H1 (cell line): ENCODE data around the gene PKD1L1. TPM values are rescaled to one million over a fixed set of nuclear protein-coding genes. Genes with fewer than 3 reads are reported as not detected.

Experiments
- CTCF ChIA-PET: fragments of 300-600 bp; sonication (Branson Sonifier 250); formaldehyde crosslinking; loops from one replicate; lab custom pipeline; 2021; ENCODE audit not compliant: partially characterized antibody; lab: Charles Lee
- POLR2A ChIA-PET: fragments of 300-600 bp; sonication (Branson Sonifier 250); formaldehyde crosslinking; loops from one replicate; lab custom pipeline; 2021; ENCODE audit warnings: inconsistent platforms; ENCODE audit not compliant: partially characterized antibody; lab: Charles Lee
- DNase-seq, 2 experiments: peaks; one replicate each; pipeline versions ENCODE4 v3.0.0 to v3.0.0-alpha.2; 2010 to 2022; ENCODE audit warnings: low spot score in 2 of 2, low read depth in 1 of 2, mixed read lengths in 1 of 2
- FAIRE-seq: peaks from 2 replicates; lab custom pipeline; 2011; peaks lifted over from hg19 to GRCh38; lab: Jason Lieb, UNC
- H2AFZ ChIP-seq: 2 replicates; pipeline ENCODE4 v1.8.1; 2012; ENCODE audit warnings: low read length, inconsistent platforms
- H2AK5ac ChIP-seq: 2 replicates; pipeline ENCODE4 v1.6.1; 2013; ENCODE audit warnings: low read depth, low read length
- H2BK120ac ChIP-seq: replicated peaks from 2 replicates; pipeline ENCODE3; 2013; ENCODE audit warnings: low read depth, low read length, inconsistent platforms
- H2BK12ac ChIP-seq: 2 replicates; pipeline ENCODE4 v1.6.1; 2013; ENCODE audit warnings: low read depth, low read length
- H2BK15ac ChIP-seq: 2 replicates; pipeline ENCODE4 v1.6.1; 2013; ENCODE audit warnings: low read length
- H2BK20ac ChIP-seq: 2 replicates; pipeline ENCODE4 v1.6.1; 2013; ENCODE audit warnings: low read length
- H2BK5ac ChIP-seq: 2 replicates; pipeline ENCODE4 v1.6.1; 2013; ENCODE audit warnings: low read depth, low read length
- H3K14ac ChIP-seq: 2 replicates; pipeline ENCODE4 v1.6.1; 2013; ENCODE audit warnings: inconsistent platforms; ENCODE audit not compliant: insufficient read length
- H3K18ac ChIP-seq: 2 replicates; pipeline ENCODE4 v1.6.1; 2013; ENCODE audit warnings: low read length; ENCODE audit errors: extremely low read depth
- H3K23ac ChIP-seq: 2 replicates; pipeline ENCODE4 v1.6.1; 2013; ENCODE audit warnings: inconsistent platforms; ENCODE audit not compliant: insufficient read length
- H3K23me2 ChIP-seq: 2 replicates; pipeline ENCODE4 v1.6.1; 2013; ENCODE audit warnings: low read depth, low read length
- H3K27ac ChIP-seq: 2 replicates; pipeline ENCODE4 v1.6.1; 2011; ENCODE audit warnings: low read depth, low read length, inconsistent platforms
- H3K27me3 ChIP-seq, 4 experiments: replicated peaks in 1 of 4; 1 replicate in 1 of 4; 2 replicates in 3 of 4; pipeline versions ENCODE4 v1.6.1 to v1.8.1; 2011 to 2013; ENCODE audit warnings: low read length in 3 of 4, mild to moderate bottlenecking in 3 of 4, inconsistent platforms in 2 of 4, mixed read lengths in 2 of 4, moderate library complexity in 1 of 4; ENCODE audit not compliant: control insufficient read depth in 3 of 4, insufficient read depth in 3 of 4; ENCODE audit errors: extremely low read depth in 1 of 4
- H3K36me3 ChIP-seq, 4 experiments: 2 replicates each; pipeline versions ENCODE4 v1.6.1 to v1.8.1; 2011 to 2013; ENCODE audit warnings: mild to moderate bottlenecking in 4 of 4, low read length in 3 of 4, moderate library complexity in 2 of 4, control low read depth in 1 of 4, inconsistent platforms in 1 of 4; ENCODE audit not compliant: insufficient read depth in 4 of 4, control insufficient read depth in 2 of 4
- H3K4ac ChIP-seq: replicated peaks from 2 replicates; pipeline ENCODE3; 2013; ENCODE audit warnings: low read length, low read depth, mixed read lengths, inconsistent platforms; ENCODE audit not compliant: insufficient read length
- H3K4me1 ChIP-seq, 4 experiments: replicated peaks in 1 of 4; 1 replicate in 1 of 4; 2 replicates in 3 of 4; pipeline versions ENCODE4 v1.6.1 to v1.8.1; 2011 to 2013; ENCODE audit warnings: low read length in 3 of 4, inconsistent platforms in 2 of 4, mixed read lengths in 1 of 4; ENCODE audit not compliant: insufficient read depth in 4 of 4, control insufficient read depth in 3 of 4
- H3K4me2 ChIP-seq, 2 experiments: 2 replicates each; pipeline versions ENCODE4 v1.6.1 to v1.8.1; 2011 to 2013; ENCODE audit warnings: low read depth in 2 of 2, low read length in 2 of 2, control low read depth in 1 of 2, inconsistent platforms in 1 of 2, mild to moderate bottlenecking in 1 of 2; ENCODE audit not compliant: insufficient read depth in 1 of 2
- H3K4me3 ChIP-seq, 4 experiments: fragments of 200-600, 300-600 bp in 1 of 4; sonication (generic), shearing (Covaris generic), sonication (Bioruptor Twin) in 1 of 4; 2 replicates each; pipeline versions ENCODE4 v1.5.1 to v1.8.1; 2011 to 2016; ENCODE audit warnings: low read length in 4 of 4, low read depth in 3 of 4, control low read depth in 2 of 4, inconsistent platforms in 2 of 4, mild to moderate bottlenecking in 2 of 4, mixed read lengths in 1 of 4, moderate library complexity in 1 of 4; ENCODE audit not compliant: insufficient read depth in 2 of 4; ENCODE audit errors: extremely low read depth in 1 of 4
- H3K56ac ChIP-seq: replicated peaks from 2 replicates; pipeline ENCODE3; 2013; ENCODE audit warnings: low read depth, mild to moderate bottlenecking, mixed read lengths, low read length, inconsistent platforms; ENCODE audit not compliant: insufficient read length
- H3K79me1 ChIP-seq: 2 replicates; pipeline ENCODE4 v1.6.1; 2013; ENCODE audit warnings: low read depth, low read length, control low read depth
- H3K79me2 ChIP-seq, 2 experiments: 2 replicates each; pipeline versions ENCODE4 v1.6.1 to v1.8.1; 2012 to 2013; ENCODE audit warnings: low read length in 2 of 2, mild to moderate bottlenecking in 2 of 2, inconsistent platforms in 1 of 2; ENCODE audit not compliant: insufficient read depth in 2 of 2, control insufficient read depth in 1 of 2
- H3K9ac ChIP-seq, 4 experiments: replicated peaks in 1 of 4; 1 replicate in 1 of 4; 2 replicates in 3 of 4; pipeline versions ENCODE4 v1.6.1 to v1.8.1; 2011 to 2013; ENCODE audit warnings: low read depth in 3 of 4, low read length in 3 of 4, control low read depth in 2 of 4, mild to moderate bottlenecking in 2 of 4, moderate library complexity in 2 of 4, inconsistent platforms in 1 of 4; ENCODE audit errors: extremely low read depth in 1 of 4
- H3K9me3 ChIP-seq, 2 experiments: 2 replicates each; pipeline versions ENCODE4 v1.6.1 to v1.8.1; 2012 to 2013; ENCODE audit warnings: mild to moderate bottlenecking in 2 of 2, moderate library complexity in 2 of 2, control low read depth in 1 of 2, inconsistent platforms in 1 of 2, low read depth in 1 of 2, low read length in 1 of 2, mixed read lengths in 1 of 2; ENCODE audit not compliant: insufficient read depth in 2 of 2
- H4K20me1 ChIP-seq, 2 experiments: replicated peaks in 1 of 2; 2 replicates each; pipeline versions ENCODE3 to v1.8.1; 2011 to 2013; ENCODE audit warnings: inconsistent platforms in 2 of 2, low read length in 2 of 2, mild to moderate bottlenecking in 1 of 2; ENCODE audit not compliant: insufficient read depth in 2 of 2, control insufficient read depth in 1 of 2
- H4K5ac ChIP-seq: 2 replicates; pipeline ENCODE4 v1.6.1; 2013; ENCODE audit warnings: low read length, low read depth, mixed read lengths, inconsistent platforms; ENCODE audit not compliant: insufficient read length
- H4K8ac ChIP-seq: 2 replicates; pipeline ENCODE4 v1.8.0; 2013; ENCODE audit warnings: mild to moderate bottlenecking, moderate library complexity, low read length, inconsistent platforms; ENCODE audit not compliant: insufficient read depth; ENCODE audit errors: extremely low read depth
- H4K91ac ChIP-seq: replicated peaks from 2 replicates; pipeline ENCODE3; 2013; ENCODE audit warnings: low read length, mixed read lengths, inconsistent platforms; ENCODE audit not compliant: insufficient read length
- BCL11A ChIP-seq, 2 experiments: IDR thresholded peaks; one replicate each; pipeline ENCODE4 v1.6.1; 2011; ENCODE audit warnings: low read depth in 2 of 2, low read length in 2 of 2, mild to moderate bottlenecking in 2 of 2
- CBX5 ChIP-seq: fragments of 300-800, 300-1000 bp; sonication (generic); IDR thresholded peaks from 2 replicates; pipeline ENCODE4 v1.7.1; 2016; ENCODE audit warnings: antibody characterized with exemption, low read length, low read depth
- CBX8 ChIP-seq: fragments of 300-800, 300-1000 bp; sonication (generic); IDR thresholded peaks from 2 replicates; pipeline ENCODE4 v1.7.1; 2016; ENCODE audit warnings: low read depth, low read length, borderline replicate concordance
- CHD2 ChIP-seq: IDR thresholded peaks from 2 replicates; pipeline ENCODE4 v1.6.1; 2012; ENCODE audit warnings: low read length, improper control_type of control experiment
- FOSL1 ChIP-seq: IDR thresholded peaks from 2 replicates; pipeline ENCODE4 v1.6.1; 2011; ENCODE audit warnings: mild to moderate bottlenecking, low read depth, low read length, moderate library complexity; ENCODE audit not compliant: insufficient read depth
- JUND ChIP-seq: IDR thresholded peaks from 2 replicates; pipeline ENCODE4 v1.6.1; 2011; ENCODE audit warnings: mild to moderate bottlenecking, improper control_type of control experiment, low read length
- KDM1A ChIP-seq: fragments of 200-600, 300-600 bp; sonication (generic); IDR thresholded peaks from 2 replicates; pipeline ENCODE4 v1.7.1; 2016; ENCODE audit warnings: mild to moderate bottlenecking, low read length, borderline replicate concordance
- NANOG ChIP-seq: IDR thresholded peaks from 2 replicates; pipeline ENCODE4 v1.6.1; 2011; ENCODE audit warnings: low read length, low read depth, mild to moderate bottlenecking, inconsistent platforms; ENCODE audit not compliant: insufficient read depth, poor library complexity, severe bottlenecking
- PHF8 ChIP-seq: fragments of 200-600 bp; sonication (generic); conservative IDR thresholded peaks from 2 replicates; pipeline ENCODE4 v1.7.1; 2012; ENCODE audit warnings: low read depth, mild to moderate bottlenecking, inconsistent platforms, low read length, moderate library complexity
- RBBP5 ChIP-seq: IDR thresholded peaks from 2 replicates; pipeline ENCODE4 v1.7.1; 2012; ENCODE audit warnings: low read depth, mild to moderate bottlenecking, inconsistent platforms, low read length, moderate library complexity, borderline replicate concordance
- SIX5 ChIP-seq: IDR thresholded peaks from 2 replicates; pipeline ENCODE4 v1.6.1; 2011; ENCODE audit warnings: mild to moderate bottlenecking, low read depth, low read length
- SP1 ChIP-seq: IDR thresholded peaks from 2 replicates; pipeline ENCODE4 v1.6.1; 2011; ENCODE audit warnings: low read depth, low read length
- SUZ12 ChIP-seq: fragments of 200-600 bp; sonication (generic); IDR thresholded peaks from 2 replicates; pipeline ENCODE4 v1.6.1; 2012; ENCODE audit warnings: mild to moderate bottlenecking, inconsistent platforms, low read length, moderate library complexity, mixed read lengths
- TBP ChIP-seq: IDR thresholded peaks from 2 replicates; pipeline ENCODE4 v1.6.1; 2011; ENCODE audit warnings: low read depth, low read length, improper control_type of control experiment
- TEAD4 ChIP-seq: IDR thresholded peaks from 2 replicates; pipeline ENCODE4 v1.6.1; 2012; ENCODE audit warnings: low read depth, low read length, inconsistent platforms, mixed read lengths
- YY1 ChIP-seq: IDR thresholded peaks from 2 replicates; pipeline ENCODE4 v1.6.1; 2011; ENCODE audit warnings: low read depth, mild to moderate bottlenecking, low read length
- WGBS, 2 experiments: shearing (Covaris generic) in 1 of 2; methylation state at CpG; one replicate each; pipeline versions ENCODE4 v1.1.6 to v1.1.7; 2013 to 2015; ENCODE audit warnings: low lambda C conversion rate in 2 of 2, mixed read lengths in 2 of 2, inconsistent platforms in 1 of 2, low coverage in 1 of 2, missing lambda C conversion rate in 1 of 2; ENCODE audit not compliant: insufficient replicate concordance in 2 of 2, insufficient coverage in 1 of 2, insufficient read length in 1 of 2; ENCODE audit errors: extremely low coverage in 1 of 2, missing lambda C conversion rate in 1 of 2; 5-methylcytosine and 5-hydroxymethylcytosine counted together
- polyA plus RNA-seq, 7 experiments: library from polyadenylated mRNA; depleted of rRNA in 3 of 7; stranded (reverse) in 5 of 7; unstranded in 2 of 7; fragments of >200 nt in 5 of 7; fragments of 200-250 nt in 2 of 7; gene quantifications; 1 replicate in 5 of 7; 2 replicates in 1 of 7; 4 replicates in 1 of 7; pipeline versions ENCODE4 v1.2.1 to v1.2.3, GENCODE V29; 2011 to 2013; ENCODE audit warnings: missing spikeins in 2 of 7, mixed read lengths in 2 of 7
- total RNA-seq: library from RNA; stranded (reverse); fragmentation: NEBNext Ultra II Directional; extraction: Animal tissue kit (Norgen Biotek cat#: 25700); gene quantifications from 2 replicates; pipeline ENCODE4 v1.2.1, GENCODE V29; 2021

PKD1L1 gene
- total and polyA plus RNA-seq, 2 of the 8 experiments (the other 6 are each of a cell fraction or from before 2014, with no cell fraction given): 0.22 to 0.35 TPM

- no peaks in the 10 kb centered on the region for H4K20me1 ChIP-seq
- no peak overlapping the region for H3K27ac ChIP-seq
- no peaks in the 10 kb centered on the region for H3K9me3 ChIP-seq
- no peak overlapping the region for H2AK5ac ChIP-seq
- no peak overlapping the region for H4K8ac ChIP-seq
- FAIRE-seq (no peak), DNase-seq (no peak)
- no peak overlapping the region for H3K4me2 ChIP-seq
- ChIA-PET CTCF (interaction anchor here (0.9 to 1.9 kb wide), 5 partner anchors 10 to 174 kb away, joined by 3 to 6 read pairs (median 4); no protein-coding TSS in a partner anchor), POLR2A (no interaction called here)
- no peak overlapping the region for H2BK120ac ChIP-seq
- no peak overlapping the region for H3K4ac ChIP-seq
- no peaks in the 10 kb centered on the region for H3K27me3 ChIP-seq
- H2BK12ac ChIP-seq: no peak overlapping the region
- no peaks in the 10 kb centered on the region for H3K36me3 ChIP-seq
- no peak overlapping the region for H2AFZ ChIP-seq
- no peaks in the 10 kb centered on the region for H3K79me2 ChIP-seq
- H4K91ac ChIP-seq: no peak overlapping the region
- no peak overlapping the region for H2BK5ac ChIP-seq
- H3K14ac ChIP-seq: no peak overlapping the region
- H3K4me1 ChIP-seq: no peaks in the 10 kb centered on the region
- no peak overlapping the region for H3K4me3 ChIP-seq
- no peaks in the 10 kb centered on the region for H3K23me2 ChIP-seq
- WGBS, 2 experiments: 95% methylated on average over 2 of the region's 2 CpGs; no CpG with 5 or more reads in 1 of the 2 experiments
- H2BK15ac ChIP-seq: no peak overlapping the region
- H3K79me1 ChIP-seq: no peaks in the 10 kb centered on the region
- no peak overlapping the region for H3K56ac ChIP-seq
- H3K18ac ChIP-seq: no peak overlapping the region
- no peak overlapping the region for H2BK20ac ChIP-seq
- H4K5ac ChIP-seq: no peak overlapping the region
- H3K23ac ChIP-seq: no peak overlapping the region
- H3K9ac ChIP-seq: no peak overlapping the region
- TF ChIP-seq TBP: no peak
- no peak for TF ChIP-seq YY1
- TF ChIP-seq CBX5: no peak
- TF ChIP-seq SIX5: no peak
- TF ChIP-seq TEAD4: no peak
- no peak for TF ChIP-seq KDM1A
- TF ChIP-seq BCL11A (IDR thresholded peaks at IDR 0.05; ENCODE audit: low read depth in 2 of 2, low read length in 2 of 2): no peak
- no peak for TF ChIP-seq FOSL1
- TF ChIP-seq JUND: no peak
- no peak for TF ChIP-seq NANOG
- no peak for TF ChIP-seq CHD2
- TF ChIP-seq RBBP5: no peak
- TF ChIP-seq SP1: no peak
- TF ChIP-seq PHF8: no peak
- TF ChIP-seq SUZ12: no peak
- no peak for TF ChIP-seq CBX8
Observed at GRCh38 chr7:47795631-47796030, 152.6 kb downstream of the PKD1L1 start.
